Kidney capillary endothelial cell (primary cell): ENCODE results near the gene TRH.
"Not testable (repeated sequence)": the region's sequence is repeated elsewhere in the genome, so short reads cannot be mapped to it uniquely, and the experiment has no call there.

ENCODE experiments used
- DNase-seq: peaks from one replicate; pipeline ENCODE4 v3.0.0-alpha.2; 2018; ENCODE audit warnings: low spot score

TRH gene

GRCh38 chr3:129965937-129966336, 8.6 kb upstream of the TRH start:
- no peak for DNase-seq

GRCh38 chr3:129966876-129967275, 7.6 kb upstream of the TRH start:
- DNase-seq = no peak

- no peak for DNase-seq
Measured at GRCh38 chr3:129967761-129968160, 6.8 kb upstream of the TRH start.

- DNase-seq = no peak
Measured at GRCh38 chr3:129971351-129972052, 3.0 kb upstream of the TRH start.

GRCh38 chr3:129972301-129972700, 2.2 kb upstream of the TRH start:
- DNase-seq = no peak

- DNase-seq = no peak
Measured at GRCh38 chr3:129973853-129974563, 512 bp upstream of the TRH start.

GRCh38 chr3:129974833-129975704, 549 bp downstream of the TRH start:
- no peak for DNase-seq

- no peak for DNase-seq
Measured at GRCh38 chr3:129975705-129976048, 1.2 kb downstream of the TRH start.

GRCh38 chr3:129976286-129976685, 1.8 kb downstream of the TRH start:
- DNase-seq = no peak

GRCh38 chr3:129978123-129978522, 3.6 kb downstream of the TRH start:
- no peak for DNase-seq

- DNase-seq = no peak
Measured at GRCh38 chr3:129979905-129980304, 5.4 kb downstream of the TRH start.

- no peak for DNase-seq
Measured at GRCh38 chr3:129983561-129983960, 9.0 kb downstream of the TRH start.

GRCh38 chr3:129984125-129984524, 9.6 kb downstream of the TRH start:
- no peak for DNase-seq

- no peak for DNase-seq
Measured at GRCh38 chr3:129985113-129985512, 10.6 kb downstream of the TRH start.

GRCh38 chr3:129988429-129988828, 13.9 kb downstream of the TRH start:
- no peak for DNase-seq

- no peak for DNase-seq
Measured at GRCh38 chr3:129989414-129989813, 14.9 kb downstream of the TRH start.

- DNase-seq = peak; percentile 10
Measured at GRCh38 chr3:129992781-129993180, 18.3 kb downstream of the TRH start.

- DNase-seq = no peak
Measured at GRCh38 chr3:129994883-129995559, 20.5 kb downstream of the TRH start.

GRCh38 chr3:129996073-129996472, 21.6 kb downstream of the TRH start:
- DNase-seq = no peak

GRCh38 chr3:129999176-129999575, 24.7 kb downstream of the TRH start:
- not testable (repeated sequence) for DNase-seq

- DNase-seq = peak; percentile 34
Measured at GRCh38 chr3:130002666-130003598, 28.4 kb downstream of the TRH start.
